GM18498 (cell line): ENCODE results near the gene USP5.

ENCODE experiments used
- ATAC-seq: cut with Tn5 transposase; IDR thresholded peaks from one replicate; pipeline ENCODE4 v1.9.1; 2021; ENCODE audit warnings: mild to moderate bottlenecking, moderate library complexity; ENCODE audit not compliant: unreplicated experiment

The USP5 gene

GRCh38 chr12:6840761-6841515 lies 11.0 kb upstream of the USP5 start, which contains the start of gene GNB3:
TSS of gene GNB3 (plus strand) at chr12:6840925. CDS start at chr12:6841288, 363 bp downstream.
- no peak for ATAC-seq

DNA sequence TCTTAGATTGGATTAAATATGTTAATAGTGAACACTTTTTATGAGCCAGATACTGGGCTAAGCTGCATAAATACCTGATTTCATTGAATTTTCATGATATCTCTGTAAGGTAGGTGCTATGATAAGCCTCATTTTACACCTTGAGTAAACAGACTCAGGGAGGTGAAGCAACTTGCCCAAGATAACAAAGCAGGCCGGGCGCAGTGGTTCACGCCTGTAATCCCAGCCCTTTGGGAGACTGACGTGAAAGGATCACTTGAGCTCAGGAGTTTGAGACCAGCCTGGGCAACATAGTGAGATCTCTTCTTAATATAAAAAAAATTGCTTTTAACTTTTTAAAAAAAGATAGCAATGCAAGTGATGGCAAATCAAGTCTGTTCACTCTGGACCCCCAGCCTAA lies 9.9 kb upstream of the USP5 start:
- ATAC-seq = no peak

DNA sequence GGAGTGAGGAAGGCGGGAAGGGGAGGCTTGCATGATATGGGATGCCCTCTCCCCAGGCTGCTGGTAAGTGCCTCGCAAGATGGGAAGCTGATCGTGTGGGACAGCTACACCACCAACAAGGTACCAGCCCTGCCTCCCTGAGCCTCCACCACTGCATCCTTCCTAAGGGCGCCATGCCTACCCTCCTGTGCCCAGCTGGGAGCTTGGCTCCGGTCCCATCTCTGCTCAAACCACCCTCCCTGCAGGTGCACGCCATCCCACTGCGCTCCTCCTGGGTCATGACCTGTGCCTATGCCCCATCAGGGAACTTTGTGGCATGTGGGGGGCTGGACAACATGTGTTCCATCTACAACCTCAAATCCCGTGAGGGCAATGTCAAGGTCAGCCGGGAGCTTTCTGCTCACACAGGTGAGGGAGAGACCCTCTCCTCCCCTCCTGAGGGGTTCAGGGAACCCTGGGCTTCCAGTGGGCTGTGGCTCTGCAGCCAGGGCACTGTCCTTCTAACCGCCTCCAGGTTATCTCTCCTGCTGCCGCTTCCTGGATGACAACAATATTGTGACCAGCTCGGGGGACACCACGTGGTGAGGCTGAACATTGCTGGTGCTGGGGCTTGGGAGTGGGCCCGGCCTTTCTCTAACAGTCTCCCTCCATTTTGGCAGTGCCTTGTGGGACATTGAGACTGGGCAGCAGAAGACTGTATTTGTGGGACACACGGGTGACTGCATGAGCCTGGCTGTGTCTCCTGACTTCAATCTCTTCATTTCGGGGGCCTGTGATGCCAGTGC lies 8.6 kb upstream of the USP5 start:
- no peak for ATAC-seq

DNA sequence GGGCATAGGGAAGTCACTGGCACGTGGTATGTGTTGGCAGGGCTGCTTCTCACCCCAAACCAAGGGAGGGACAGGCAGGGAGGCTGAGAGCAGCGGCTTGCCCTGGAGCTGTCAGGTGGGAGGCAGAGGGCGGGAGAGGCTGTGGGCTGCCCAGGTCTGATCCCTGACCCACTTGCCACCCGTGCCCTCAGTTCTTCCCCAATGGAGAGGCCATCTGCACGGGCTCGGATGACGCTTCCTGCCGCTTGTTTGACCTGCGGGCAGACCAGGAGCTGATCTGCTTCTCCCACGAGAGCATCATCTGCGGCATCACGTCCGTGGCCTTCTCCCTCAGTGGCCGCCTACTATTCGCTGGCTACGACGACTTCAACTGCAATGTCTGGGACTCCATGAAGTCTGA lies 6.6 kb upstream of the USP5 start:
- ATAC-seq = no peak

DNA sequence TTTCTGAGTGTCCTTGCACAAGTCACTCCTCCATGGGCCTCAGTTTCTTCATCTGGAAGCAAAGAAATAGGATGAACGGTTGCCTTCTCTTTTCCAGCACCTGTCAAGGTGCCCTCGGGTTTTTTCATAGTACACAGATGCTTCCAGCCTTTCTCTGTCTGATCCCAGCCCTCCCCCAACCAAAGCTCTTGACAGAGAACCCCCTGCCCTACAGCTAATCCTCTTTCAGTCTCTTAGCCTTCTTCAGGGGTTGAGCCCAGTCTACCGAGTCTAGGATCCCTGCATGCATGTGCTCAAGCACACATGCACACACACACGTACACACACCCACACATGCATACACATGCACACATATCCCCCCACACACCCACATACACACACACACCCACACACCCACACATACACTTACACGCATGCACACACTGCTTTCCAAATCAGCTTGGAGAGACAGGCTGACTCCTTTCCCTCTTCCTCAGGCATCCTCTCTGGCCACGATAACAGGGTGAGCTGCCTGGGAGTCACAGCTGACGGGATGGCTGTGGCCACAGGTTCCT lies 5.6 kb upstream of the USP5 start:
- ATAC-seq = no peak

GRCh38 chr12:6847676-6848075 lies 4.3 kb upstream of the USP5 start:
- no peak for ATAC-seq

GRCh38 chr12:6849427-6849826 lies 2.5 kb upstream of the USP5 start:
- ATAC-seq = no peak

- ATAC-seq = no peak
These were observed 1.9 kb upstream of the USP5 start for GRCh38 chr12:6849976-6850560.

DNA sequence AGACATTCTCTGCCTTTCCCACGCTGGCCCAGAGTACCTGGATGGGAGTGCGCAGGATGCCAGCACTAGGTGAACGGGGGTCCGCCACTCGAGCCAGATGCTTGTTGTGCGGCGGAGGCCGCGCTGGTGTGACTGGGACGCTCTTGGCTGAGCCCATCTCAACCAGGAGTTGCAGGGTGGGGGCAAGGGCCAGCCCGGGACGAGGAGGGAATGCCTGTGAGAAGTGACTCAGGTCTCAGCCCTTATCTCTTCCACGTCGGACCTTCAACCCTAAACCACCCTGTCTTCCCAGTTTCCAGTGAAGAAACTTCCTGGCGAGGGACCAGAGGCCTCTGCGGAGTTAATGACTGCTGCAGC lies 1.2 kb upstream of the USP5 start:
- no peak for ATAC-seq

DNA sequence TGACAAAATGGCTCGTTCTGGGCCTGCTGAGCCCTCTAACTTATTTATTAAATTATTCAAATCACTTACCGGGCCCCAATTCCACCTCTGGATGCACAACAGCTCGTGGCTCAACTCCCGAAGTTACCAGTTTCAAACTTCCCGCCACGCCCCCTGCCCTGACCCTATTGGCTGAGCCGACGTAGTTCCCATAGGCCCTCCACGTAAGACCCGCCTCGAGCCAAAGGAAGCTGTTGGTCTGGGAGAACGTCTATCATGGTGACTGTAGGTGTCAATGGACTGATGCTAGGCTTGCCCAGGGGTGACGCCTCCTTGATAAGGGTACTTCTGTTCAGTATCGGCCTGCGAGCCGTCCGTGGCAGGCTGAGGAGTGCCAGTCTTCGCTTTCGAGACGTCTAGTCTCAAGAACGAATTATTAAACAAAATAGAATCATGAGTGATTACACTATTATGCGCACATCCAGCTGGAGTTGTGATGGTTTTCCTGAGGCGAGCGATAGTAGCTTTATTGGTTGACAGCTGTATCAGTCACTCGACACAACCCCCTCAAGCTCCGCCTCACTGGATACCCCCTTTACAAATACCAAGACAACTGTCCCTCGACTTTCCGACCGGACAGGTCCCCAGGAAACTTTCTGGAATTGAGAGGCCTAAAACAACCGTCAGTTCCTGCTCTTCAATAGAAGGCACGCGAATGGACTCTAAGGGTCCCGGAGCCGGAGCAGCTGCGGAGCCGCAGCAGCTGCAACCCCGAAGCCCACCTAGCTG lies 613 bp upstream of the USP5 start, which contains the start of gene CDCA3:
Gene CDCA3, minus strand, starts transcription at position 134 of the 768 bp plus-strand sequence. CDS start 334 bp downstream, outside the sequence.
- peak; percentile 57 for ATAC-seq

DNA sequence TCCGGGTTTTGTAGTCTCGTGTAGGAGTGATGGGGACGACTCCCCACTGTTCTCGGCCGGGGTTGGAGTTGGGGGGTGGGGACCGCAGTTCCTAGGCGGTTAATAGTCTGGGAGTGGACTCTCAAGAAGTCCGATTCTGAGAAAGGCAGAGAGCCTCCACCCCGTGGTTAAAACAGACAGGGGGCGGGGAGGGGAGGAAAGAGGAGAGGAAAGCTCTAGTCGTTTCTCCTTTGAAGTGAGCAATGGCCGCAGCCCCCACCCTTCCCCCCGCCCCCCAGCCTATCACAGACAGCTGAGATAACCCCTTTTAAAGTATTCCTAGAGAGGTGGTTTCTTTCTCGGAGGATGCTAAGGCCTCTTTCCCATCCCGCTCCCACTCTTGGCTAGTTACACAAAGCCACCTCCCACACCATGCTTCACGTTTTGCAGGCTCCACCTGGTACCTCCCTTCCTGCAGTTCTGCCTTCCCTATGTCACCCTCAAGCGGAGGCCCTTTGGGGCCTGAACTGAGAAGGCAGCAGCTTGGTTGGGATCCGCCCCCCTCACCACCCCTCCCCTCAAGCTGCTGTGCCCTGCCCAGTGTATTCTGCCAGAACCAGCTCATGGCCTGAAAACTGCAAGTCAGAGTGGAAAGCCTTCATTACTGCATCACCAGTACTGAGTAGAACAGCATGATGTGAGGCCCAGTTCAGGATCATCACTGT lies 853 bp downstream of the USP5 start:
- no peak for ATAC-seq

- no peak for ATAC-seq
These were observed 1.7 kb downstream of the USP5 start for GRCh38 chr12:6853626-6854025.

- ATAC-seq = no peak
These were observed 2.1 kb downstream of the USP5 start for GRCh38 chr12:6854036-6854435.

DNA sequence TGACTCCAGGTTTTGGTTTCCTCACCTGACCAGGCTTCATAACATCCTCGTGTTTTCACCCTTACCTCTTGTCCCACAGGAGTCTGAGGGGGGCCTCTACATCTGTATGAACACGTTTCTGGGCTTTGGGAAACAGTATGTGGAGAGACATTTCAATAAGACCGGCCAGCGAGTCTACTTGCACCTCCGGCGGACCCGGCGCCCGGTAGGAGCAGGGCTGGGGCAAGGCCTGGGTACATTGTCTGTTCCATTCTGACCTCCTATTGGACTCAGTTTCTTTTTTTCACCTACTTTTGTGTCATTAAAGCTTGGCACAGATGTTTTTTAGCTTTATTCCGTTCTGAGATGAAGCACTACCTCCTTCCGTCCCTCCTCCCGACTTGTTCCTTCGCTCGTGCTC lies 3.4 kb downstream of the USP5 start:
- no peak for ATAC-seq

- ATAC-seq = no peak
These were observed 6.8 kb downstream of the USP5 start for GRCh38 chr12:6858799-6859198.

DNA sequence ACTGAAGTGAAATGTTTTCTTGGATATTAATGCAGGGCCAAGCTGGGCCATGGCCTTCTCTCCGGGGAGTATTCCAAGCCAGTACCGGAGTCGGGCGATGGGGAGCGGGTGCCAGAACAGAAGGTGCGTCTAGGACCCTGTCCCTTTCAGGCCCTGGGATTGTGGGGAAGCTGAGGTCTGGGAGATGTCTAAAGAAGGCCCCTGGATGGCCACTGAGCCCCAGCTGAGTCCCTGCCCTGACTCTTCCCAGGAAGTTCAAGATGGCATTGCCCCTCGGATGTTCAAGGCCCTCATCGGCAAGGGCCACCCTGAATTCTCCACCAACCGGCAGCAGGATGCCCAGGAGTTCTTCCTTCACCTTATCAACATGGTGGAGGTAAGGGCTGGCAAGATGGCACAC lies 8.2 kb downstream of the USP5 start:
- no peak for ATAC-seq

GRCh38 chr12:6860942-6861341 lies 9.0 kb downstream of the USP5 start:
- no peak for ATAC-seq

DNA sequence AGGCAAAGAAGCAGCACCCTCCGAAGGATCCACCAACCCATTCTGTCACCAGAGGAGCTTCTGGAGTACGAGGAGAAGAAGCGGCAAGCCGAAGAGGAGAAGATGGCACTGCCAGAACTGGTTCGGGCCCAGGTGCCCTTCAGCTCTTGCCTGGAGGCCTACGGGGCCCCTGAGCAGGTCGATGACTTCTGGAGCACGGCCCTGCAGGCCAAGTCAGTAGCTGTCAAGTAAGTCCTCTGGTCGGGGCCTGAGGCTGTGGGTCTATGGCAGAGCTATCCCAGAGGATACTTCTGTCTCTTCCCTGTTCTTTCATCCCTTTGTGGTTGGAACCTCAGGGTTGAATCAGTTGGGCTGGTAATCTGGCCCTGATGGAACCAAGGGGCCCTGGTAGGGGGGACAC lies 9.4 kb downstream of the USP5 start:
- no peak for ATAC-seq

- no peak for ATAC-seq
These were observed 11.1 kb downstream of the USP5 start for GRCh38 chr12:6863033-6863432.
